Inflammatory macrophage treated with lipopolysaccharide for 4 hours (primary cell): ENCODE data around the gene PJVK.
A peak's percentile ranks its signal among the peaks of the same experiment; 100 is the strongest.

Source experiments
- DNase-seq: peaks from one replicate; pipeline ENCODE4 v3.0.0-alpha.2; 2020

PJVK gene

GRCh38 chr2:178482437-178482836 is 31.3 kb downstream of the PJVK start:
- peak; percentile 27 for DNase-seq

DNA sequence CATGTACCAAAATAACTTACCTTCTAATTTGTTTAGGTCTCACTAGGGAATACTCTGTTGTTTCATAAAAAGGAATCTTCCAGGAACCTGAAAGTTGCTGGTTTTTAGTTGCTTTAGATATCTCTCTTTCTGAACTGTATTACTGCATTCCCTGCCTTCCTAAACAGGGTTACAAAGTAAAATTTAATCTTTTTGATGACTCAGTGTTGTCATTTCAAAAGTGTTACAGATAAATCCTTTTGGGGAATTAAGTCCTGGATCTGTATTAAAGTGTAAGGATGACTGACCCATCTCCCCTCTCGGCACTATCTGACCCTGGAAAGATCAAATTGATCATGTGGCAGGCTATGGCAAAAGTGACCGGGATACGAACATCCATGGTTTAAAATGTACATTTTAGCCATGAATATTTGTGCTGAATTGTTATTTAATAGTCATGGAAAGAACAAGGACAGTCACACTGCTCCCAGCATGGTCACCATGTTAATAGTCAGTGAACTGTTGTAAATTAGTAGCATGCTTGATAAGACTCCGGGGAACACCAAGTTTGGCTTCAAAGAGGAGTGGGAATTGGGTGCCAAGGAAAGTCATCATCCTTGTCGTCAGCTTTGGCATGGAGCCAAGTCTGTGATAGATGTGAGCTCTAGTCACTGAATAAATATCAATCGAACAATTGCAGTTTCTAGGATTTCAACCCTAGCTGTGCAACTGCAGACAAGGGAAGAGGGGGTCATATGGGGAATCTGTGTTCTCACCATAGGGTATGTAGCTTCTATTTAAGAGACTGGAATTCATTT is 33.3 kb downstream of the PJVK start:
- no peak for DNase-seq

GRCh38 chr2:178485356-178485755 is 34.2 kb downstream of the PJVK start:
- DNase-seq: no peak

- DNase-seq: no peak
These were observed 40.4 kb downstream of the PJVK start for GRCh38 chr2:178491612-178492011.

DNA sequence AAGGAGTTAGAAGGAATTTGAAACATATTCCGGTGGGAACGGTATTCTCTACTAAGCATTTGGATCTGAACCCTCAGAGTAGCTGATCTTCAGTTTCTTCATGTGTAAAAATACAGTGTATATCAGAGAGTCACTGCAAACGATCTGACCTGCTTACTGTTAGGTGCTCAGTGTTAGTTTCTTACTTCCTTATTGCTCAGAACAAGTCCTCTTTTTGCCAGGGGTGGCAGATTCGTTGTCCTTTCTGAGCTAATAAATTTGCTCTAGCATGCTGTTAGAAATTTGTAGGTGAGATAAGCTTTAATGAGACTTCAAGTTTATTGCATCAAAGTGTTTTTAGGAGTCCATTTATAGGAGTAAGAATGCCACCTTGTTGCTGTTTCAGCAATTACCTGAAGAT is 44.9 kb downstream of the PJVK start:
- DNase-seq: no peak

GRCh38 chr2:178498137-178498536 is 47.0 kb downstream of the PJVK start:
- DNase-seq: no peak

GRCh38 chr2:178499640-178500039 is 48.5 kb downstream of the PJVK start:
- DNase-seq: no peak

DNA sequence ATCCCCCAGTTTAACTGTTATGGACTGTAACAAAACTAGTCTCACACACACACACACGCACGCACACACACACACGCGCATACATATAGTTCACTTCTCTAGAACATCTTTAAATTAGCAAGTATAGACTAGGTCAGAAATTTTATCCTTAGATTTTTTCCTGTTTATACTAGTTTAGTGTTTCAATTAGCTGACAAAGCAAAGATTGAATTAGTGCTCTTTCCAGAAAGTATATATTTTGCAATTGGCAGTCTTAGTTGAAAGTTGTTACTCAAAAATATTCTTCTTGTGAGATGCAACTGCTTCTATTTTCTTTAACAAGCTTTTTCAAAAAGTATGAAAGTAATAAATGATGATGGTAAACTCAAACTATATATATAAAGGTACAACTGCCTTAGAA is 51.6 kb downstream of the PJVK start:
- no peak for DNase-seq

DNA sequence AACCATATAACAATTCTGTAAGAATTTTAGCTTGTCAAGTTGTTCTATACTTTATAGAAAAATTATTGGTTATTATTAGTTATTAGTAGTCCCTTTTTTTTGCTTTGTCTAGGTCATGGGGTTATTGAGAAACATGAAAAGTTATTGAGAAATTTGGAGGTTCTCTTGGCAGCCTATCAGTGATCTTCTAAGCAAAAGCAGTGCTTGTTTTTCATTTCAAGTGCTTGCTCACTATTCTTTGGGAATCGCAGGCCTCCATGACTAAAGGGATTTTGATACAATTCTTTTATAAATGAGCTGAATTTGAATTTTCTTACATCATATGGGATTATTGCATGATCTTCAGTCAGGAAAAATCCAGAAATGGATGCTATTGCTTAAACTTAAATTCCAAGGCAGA is 54.9 kb downstream of the PJVK start:
- DNase-seq: peak; percentile 13

DNA sequence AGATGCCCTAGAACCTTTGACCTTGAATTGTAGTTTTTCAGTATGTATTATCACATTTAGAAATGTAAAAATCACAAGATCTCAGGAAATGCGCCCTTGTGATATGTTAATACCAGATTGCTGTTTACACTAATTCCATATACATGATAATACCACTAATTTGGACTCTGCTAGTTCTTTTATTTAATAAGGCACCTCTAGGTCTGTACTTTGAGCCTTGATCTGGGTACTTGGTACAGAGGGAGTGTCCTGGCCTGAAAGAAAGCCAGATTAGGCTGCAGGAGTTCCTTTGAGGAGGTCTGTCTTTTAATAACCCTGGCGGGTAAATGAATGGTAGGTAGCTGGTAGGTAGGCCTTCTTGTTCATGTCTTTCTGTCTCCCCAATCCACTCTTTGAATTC is 55.3 kb downstream of the PJVK start:
- no peak for DNase-seq

DNA sequence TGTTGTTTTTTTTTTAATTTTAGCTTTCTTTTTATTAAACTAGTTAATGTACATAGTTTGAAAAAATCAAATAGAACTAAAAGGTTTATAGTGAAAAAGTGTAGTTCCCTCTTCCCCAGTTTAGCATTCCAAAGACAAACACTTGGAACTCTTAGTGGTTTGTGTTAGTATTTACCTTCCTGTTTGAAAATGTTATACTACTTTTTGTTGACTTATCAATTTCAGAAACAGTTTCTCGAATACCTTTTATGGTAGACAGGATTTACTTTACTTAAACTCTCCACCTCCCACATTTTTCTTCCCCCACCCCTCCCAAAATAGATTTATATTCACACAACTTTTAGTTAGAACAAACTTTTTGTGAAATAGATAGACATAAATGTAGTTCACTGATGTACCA is 55.8 kb downstream of the PJVK start:
- no peak for DNase-seq

DNA sequence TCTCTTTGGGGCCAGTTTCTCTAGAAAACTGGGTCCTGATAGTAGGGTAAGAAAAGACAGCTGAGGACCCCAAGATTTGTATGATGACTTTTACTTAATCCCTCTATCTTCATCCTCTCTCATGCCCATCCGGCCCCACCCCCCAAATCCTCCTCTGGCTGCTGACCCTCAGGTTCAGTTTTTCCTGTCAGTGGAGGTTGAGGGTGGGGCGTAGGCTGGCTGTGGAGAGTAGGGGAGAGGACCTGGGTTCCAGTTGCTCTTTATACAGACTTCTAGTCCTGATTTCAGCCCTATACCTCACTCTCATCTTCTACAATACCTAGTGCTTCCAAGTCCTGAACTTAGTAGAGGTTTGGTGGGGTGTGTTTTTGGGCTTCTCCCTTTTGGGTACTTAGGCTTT is 57.5 kb downstream of the PJVK start:
- DNase-seq: no peak

- no peak for DNase-seq
These were observed 59.2 kb downstream of the PJVK start for GRCh38 chr2:178510384-178510783.
